Measurements from ENCODE around the gene ISM1.

Gene ISM1

GRCh38 chr20:13349235-13349604, 128.1 kb downstream of the ISM1 start:
- H3K4me3 ChIP-seq (ENCODE audit: low read depth, low read length): no peak overlapping the region
- no peak for TF ChIP-seq CTCF (IDR thresholded peaks at IDR 0.05; ENCODE audit: low read depth, low read length, missing control alignments)
- no peak for DNase-seq (ENCODE audit: low read depth)

Data from GM12864 (cell line).